ENCODE results near the gene NAA60. TPM values are rescaled to one million over a fixed set of nuclear protein-coding genes. Genes with fewer than 3 reads are reported as not detected.

Gene NAA60
- total and polyA plus RNA-seq, 2 of the 13 experiments (the other 11 are each of a cell fraction or from before 2014, with no cell fraction given) = 14.7 to 32.0 TPM

DNA sequence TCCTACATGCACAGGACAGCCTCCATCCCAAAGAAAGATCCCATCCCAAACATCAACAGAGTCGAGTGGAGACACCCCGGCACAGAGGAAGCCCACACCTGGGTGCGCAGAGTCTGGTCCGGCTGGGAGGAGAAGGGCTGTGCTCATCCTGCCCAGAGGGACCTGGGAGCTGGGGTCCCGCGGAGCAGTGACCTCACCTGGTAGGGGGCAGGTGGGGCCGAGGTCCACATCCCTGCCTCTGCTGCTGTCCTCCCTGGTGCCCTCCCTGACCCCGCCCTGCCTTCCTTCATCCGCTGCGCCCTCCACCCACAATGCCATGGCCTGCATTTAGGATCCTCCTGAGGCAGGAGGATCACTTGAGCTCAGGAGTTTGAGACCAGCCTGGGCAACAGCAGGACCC, 48.9 kb downstream of the NAA60 start:
- ATAC-seq = no peak
- no peak for DNase-seq (ENCODE audit: low spot score)
- Histone ChIP-seq H3K4me2 (ENCODE audit: low read depth, low read length) (no peak overlapping the region), H3K27ac (ENCODE audit: extremely low read length, insufficient read depth, low read length) (no peak overlapping the region), H3K4me1 (ENCODE audit: insufficient read depth, low read length) (peaks cover 28% of the 10 kb centered on the region), H3K27me3 (ENCODE audit: control insufficient read depth in 1 of 2, insufficient read depth in 2 of 2, low read length in 2 of 2) (peaks cover 3 to 4% of the 10 kb centered on the region in 2 experiments; a peak in 2 of 5 replicates), H3K36me3 (replicated peaks in 1 of 2; ENCODE audit: control insufficient read depth in 1 of 2, insufficient read depth in 2 of 2, low read length in 2 of 2) (no peaks in the 10 kb centered on the region; a peak in 1 of 5 replicates), H4K20me1 (ENCODE audit: insufficient read depth, low read length) (no peaks in the 10 kb centered on the region; the same call in 1 of the 2 replicates), H3K9me3 (ENCODE audit: low read length) (no peaks in the 10 kb centered on the region), H3K79me2 (ENCODE audit: insufficient read depth, low read length) (no peaks in the 10 kb centered on the region), H3K4me3 (replicated peaks in 1 of 3; ENCODE audit: insufficient read depth in 1 of 3, low read depth in 2 of 3, low read length in 3 of 3) (no peak overlapping the region), H2AFZ (ENCODE audit: low read length) (no peak overlapping the region), H3K9ac (ENCODE audit: insufficient read depth, low read depth, low read length) (no peak overlapping the region)
- ChIA-PET CTCF (ENCODE audit: low intra/inter-chr PET ratio, low total read pairs) (no interaction called here), POLR2A (no interaction called here)
- 63% methylated on average over 6 of the region's 10 CpGs for WGBS (ENCODE audit: low lambda C conversion rate)
- intact Hi-C loops (cut with micrococcal nuclease; ENCODE audit: unreplicated experiment) = loop anchor here (5.0 to 10.0 kb wide), 2 partner anchors 35 to 88 kb away; partner anchors contain the start of genes ZNF174 and ZSCAN32
- BruUV-seq (replicated peaks) = no TSS peak
- no peak for FAIRE-seq
- in situ Hi-C loops (cut with HindIII; ENCODE audit: extremely low pct_ligation_motif_present, low pct_unique_long_range_greater_than_20kb) = no loop called here
- no peak for TF ChIP-seq HNF4G (IDR thresholded peaks at IDR 0.05; ENCODE audit: borderline replicate concordance, low read depth, low read length)
- no peak for TF ChIP-seq HNF4G (CRISPR knock-in tag; IDR thresholded peaks at IDR 0.05; ENCODE audit: borderline replicate concordance, low read depth)
- no peak for TF ChIP-seq SAP130 (CRISPR knock-in tag; IDR thresholded peaks at IDR 0.05; ENCODE audit: low read depth)
- no peak for TF ChIP-seq SOX5 (CRISPR knock-in tag; IDR thresholded peaks at IDR 0.05; ENCODE audit: borderline replicate concordance)
- TF ChIP-seq, protein P1, sequence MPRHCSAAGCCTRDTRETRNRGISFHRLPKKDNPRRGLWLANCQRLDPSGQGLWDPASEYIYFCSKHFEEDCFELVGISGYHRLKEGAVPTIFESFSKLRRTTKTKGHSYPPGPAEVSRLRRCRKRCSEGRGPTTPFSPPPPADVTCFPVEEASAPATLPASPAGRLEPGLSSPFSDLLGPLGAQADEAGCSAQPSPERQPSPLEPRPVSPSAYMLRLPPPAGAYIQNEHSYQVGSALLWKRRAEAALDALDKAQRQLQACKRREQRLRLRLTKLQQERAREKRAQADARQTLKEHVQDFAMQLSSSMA (CRISPR knock-in tag; IDR thresholded peaks at IDR 0.05) = no peak
- TF ChIP-seq TMF1 (CRISPR knock-in tag; IDR thresholded peaks at IDR 0.05; ENCODE audit: low read depth) = no peak
- no peak for TF ChIP-seq RFX1 (IDR thresholded peaks at IDR 0.05)
- TF ChIP-seq TAF15 (IDR thresholded peaks at IDR 0.05; ENCODE audit: low read depth, low read length, poor library complexity, severe bottlenecking) = no peak
- no peak for TF ChIP-seq SMC3 (IDR thresholded peaks at IDR 0.05; ENCODE audit: low read length)
- TF ChIP-seq ZSCAN25 (CRISPR knock-in tag; IDR thresholded peaks at IDR 0.05) = no peak
- TF ChIP-seq, protein P2, sequence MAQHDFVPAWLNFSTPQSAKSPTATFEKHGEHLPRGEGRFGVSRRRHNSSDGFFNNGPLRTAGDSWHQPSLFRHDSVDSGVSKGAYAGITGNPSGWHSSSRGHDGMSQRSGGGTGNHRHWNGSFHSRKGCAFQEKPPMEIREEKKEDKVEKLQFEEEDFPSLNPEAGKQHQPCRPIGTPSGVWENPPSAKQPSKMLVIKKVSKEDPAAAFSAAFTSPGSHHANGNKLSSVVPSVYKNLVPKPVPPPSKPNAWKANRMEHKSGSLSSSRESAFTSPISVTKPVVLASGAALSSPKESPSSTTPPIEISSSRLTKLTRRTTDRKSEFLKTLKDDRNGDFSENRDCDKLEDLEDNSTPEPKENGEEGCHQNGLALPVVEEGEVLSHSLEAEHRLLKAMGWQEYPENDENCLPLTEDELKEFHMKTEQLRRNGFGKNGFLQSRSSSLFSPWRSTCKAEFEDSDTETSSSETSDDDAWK (CRISPR knock-in tag; IDR thresholded peaks at IDR 0.05) = no peak
- no peak for TF ChIP-seq MTF1 (CRISPR knock-in tag; IDR thresholded peaks at IDR 0.05)
- no peak for TF ChIP-seq ZNF160 (CRISPR knock-in tag; IDR thresholded peaks at IDR 0.05)
- TF ChIP-seq PHB2 (IDR thresholded peaks at IDR 0.05; ENCODE audit: partially characterized antibody) = no peak
- no peak for TF ChIP-seq KAT2B (IDR thresholded peaks at IDR 0.05; ENCODE audit: borderline replicate concordance, low read depth, low read length)
- TF ChIP-seq ZKSCAN1 (IDR thresholded peaks at IDR 0.05; ENCODE audit: low read length) = no peak
- TF ChIP-seq TCF12 (IDR thresholded peaks at IDR 0.05) = no peak
- TF ChIP-seq TCF12 (CRISPR knock-in tag; IDR thresholded peaks at IDR 0.05) = no peak
- TF ChIP-seq MTA3 (CRISPR knock-in tag; IDR thresholded peaks at IDR 0.05) = no peak
